NCI-H524 treated with DMSO at 0.1 percent for 48 hours (cell line): ENCODE data around the gene DVL3.
A peak's percentile ranks its signal among the peaks of the same experiment; 100 is the strongest.

ENCODE experiments used
- DNase-seq: peaks from one replicate; lab custom pipeline; 2025; lab: John Stamatoyannopoulos, UW

Gene DVL3

DNA sequence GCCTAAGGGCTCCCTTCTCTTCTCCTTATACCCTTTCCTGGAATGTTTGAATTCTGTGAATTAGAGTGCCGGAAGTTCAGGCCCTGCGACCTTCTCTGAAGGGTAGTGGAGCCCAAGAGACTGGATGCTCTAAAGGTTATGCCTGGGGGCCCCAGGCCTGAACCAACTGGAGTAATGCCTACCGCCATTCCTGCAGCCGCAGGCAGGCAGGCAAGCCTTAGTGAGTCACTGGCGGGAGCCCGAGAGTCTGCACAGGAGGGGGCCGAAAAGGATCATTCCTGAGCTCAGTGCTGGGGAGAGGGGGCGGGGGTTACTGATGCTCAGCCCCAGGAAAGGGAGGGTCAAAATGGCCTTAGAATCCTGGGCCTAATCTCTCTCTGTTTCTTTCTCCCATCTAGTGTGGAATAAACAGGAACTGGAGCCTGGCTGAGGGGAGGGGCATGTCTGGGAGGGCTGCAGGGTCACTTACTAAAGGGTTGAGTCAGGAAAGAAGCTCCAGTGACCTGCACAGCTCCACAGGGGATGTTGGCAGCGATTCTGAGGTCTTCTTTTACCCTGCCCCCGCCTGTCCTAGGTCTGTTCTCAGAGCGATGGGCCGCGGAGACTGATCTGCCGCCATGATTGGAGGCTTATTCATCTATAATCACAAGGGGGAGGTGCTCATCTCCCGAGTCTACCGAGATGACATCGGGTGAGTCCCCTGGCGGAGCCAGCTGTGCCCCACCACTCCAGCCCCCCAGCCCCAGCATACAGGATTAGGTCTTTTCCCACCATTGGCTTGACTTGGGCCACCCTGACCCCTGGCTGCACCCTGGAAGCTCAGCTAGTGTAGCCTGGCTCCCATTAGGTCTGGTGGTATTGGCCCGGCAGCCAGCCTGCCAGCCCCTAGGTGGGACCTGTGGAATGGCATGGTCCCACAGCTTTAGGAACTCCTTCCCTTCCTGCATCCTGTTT, 21.5 kb downstream of the DVL3 start:
- no peak for DNase-seq

DNA sequence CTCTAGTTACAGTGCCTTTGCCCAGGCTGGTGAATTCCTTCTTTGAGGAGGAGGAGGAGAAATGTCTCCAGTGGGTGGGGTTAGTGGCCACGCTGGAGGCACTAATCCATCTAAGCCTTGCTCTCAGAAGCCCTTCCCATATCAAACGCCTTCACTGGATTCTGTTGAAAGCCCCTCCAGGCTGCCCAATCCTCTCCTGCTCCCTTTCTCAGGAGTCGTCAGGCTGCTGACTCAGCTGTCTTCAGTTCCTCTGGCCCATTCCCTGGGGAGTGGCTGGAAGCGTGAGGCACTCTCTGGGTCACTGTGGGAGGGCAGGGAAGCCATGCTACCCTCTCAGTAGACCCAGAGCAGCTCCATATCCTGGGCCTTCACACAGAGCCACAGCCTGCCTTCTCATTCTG, 22.2 kb downstream of the DVL3 start:
- DNase-seq = no peak

DNA sequence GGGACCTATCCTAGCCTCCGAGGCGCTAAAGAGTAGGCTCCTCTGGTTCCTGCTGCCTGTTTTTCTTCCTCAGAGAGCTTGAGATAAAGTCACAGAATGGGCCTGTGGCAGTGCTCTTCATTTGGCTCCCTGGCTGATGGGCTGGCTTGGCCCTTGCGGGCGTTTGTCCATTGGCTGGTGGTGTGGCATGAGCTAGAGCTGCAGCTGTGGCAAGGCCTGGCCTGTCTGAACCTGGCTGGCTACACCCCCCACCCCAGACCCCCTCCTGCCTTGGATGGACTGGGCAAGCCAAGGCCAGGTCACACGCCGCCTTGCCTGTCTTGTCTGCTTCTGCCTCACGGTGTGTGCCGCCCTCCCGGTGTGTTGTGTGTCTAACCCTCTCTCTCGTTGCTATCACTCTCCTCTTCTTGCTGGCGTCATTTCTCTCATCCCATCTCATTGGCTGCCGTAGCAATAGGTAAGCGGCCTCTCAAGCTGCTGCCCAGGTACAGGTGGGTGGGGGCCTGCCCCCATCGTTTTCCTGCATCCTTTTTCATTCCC, 22.7 kb downstream of the DVL3 start:
- DNase-seq = no peak

DNA sequence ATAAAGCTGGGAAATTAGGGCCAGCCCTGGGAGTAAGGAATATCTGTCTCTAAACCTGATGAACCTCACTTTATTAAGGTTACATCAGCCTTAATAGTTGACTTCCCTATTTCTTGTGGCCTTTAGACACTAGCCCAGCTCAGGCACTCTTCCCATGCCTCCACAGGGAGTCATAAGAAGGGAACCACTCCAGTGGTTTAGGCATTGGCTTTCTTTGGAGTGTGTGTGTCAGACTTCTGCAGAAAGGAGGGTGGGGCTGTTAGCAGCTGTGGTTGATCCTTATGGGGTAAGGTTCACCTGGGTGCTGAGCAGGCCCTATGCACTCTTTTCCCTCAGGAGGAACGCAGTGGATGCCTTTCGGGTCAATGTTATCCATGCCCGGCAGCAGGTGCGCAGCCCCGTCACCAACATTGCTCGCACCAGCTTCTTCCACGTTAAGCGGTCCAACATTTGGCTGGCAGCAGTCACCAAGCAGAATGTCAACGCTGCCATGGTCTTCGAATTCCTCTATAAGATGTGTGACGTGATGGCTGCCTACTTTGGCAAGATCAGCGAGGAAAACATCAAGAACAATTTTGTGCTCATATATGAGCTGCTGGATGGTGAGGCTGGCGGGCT, 23.5 kb downstream of the DVL3 start:
- DNase-seq = no peak

DNA sequence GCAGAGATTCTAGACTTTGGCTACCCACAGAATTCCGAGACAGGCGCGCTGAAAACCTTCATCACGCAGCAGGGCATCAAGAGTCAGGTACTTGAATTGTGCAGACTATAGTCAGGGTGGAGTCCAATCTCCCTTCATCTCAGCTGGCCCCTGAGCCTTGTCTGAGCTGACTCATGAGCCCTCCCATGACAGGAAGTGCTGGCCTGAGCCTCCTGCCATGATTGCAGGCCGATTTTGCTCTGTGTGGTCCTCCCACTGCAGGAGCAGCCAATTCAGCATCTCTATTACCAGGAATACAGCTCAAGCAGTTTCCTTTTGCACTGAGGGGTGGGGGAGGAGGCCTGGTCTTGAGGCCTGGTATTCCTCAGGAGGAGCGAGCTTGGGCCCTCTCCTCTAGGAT, 25.0 kb downstream of the DVL3 start:
- no peak for DNase-seq

DNA sequence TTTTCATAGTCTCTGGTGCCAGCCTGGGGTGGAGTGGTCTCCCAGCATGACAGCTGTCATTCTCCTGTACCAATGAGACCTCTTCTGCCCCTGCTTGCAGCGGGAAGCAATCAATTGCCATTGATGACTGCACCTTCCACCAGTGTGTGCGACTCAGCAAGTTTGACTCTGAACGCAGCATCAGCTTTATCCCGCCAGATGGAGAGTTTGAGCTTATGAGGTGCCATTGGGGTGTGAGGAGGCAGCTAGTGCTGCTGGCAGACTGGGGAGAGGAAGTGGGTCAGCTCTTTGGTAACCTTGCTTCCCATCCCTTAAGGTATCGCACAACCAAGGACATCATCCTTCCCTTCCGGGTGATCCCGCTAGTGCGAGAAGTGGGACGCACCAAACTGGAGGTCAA, 26.4 kb downstream of the DVL3 start:
- DNase-seq = no peak

DNA sequence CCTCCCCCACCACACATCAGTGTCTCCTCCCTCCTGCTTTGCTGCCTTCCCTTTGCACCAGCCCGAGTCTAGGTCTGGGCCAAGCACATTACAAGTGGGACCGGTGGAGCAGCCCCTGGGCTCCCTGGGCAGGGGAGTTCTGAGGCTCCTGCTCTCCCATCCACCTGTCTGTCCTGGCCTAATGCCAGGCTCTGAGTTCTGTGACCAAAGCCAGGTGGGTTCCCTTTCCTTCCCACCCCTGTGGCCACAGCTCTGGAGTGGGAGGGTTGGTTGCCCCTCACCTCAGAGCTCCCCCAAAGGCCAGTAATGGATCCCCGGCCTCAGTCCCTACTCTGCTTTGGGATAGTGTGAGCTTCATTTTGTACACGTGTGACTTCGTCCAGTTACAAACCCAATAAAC, 28.5 kb downstream of the DVL3 start:
- DNase-seq = no peak

DNA sequence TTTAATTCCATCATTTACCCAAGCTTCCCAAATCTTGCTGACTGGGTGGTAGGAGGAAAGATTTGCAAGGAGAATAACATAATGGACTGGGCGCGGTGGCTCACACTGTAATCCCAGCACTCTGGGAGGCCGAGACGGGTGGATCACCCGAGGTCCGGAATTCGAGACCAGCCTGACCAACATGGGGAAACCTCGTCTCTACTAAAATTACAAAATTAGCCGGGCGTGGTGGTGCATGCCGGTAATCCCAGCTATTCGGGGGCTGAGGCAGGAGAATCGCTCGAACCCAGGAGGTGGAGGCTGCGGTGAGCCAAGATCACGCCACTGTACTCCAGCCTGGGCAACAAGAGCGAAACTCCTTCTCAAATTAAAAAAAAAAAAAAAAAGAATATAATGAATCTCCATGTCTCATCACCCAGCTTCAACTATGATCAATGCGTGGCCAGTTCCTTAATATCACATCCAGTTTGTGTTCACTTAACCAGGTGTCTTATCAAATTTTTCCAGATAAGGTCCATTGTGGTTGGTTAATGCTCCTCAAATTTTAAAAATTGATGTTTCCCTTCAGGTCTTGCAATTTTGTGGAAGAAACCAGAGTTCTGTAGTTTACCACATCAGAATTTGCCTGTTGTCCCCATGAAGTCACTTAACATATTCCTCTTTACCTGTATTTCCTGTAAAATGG, 29.5 kb downstream of the DVL3 start:
- DNase-seq = no peak

DNA sequence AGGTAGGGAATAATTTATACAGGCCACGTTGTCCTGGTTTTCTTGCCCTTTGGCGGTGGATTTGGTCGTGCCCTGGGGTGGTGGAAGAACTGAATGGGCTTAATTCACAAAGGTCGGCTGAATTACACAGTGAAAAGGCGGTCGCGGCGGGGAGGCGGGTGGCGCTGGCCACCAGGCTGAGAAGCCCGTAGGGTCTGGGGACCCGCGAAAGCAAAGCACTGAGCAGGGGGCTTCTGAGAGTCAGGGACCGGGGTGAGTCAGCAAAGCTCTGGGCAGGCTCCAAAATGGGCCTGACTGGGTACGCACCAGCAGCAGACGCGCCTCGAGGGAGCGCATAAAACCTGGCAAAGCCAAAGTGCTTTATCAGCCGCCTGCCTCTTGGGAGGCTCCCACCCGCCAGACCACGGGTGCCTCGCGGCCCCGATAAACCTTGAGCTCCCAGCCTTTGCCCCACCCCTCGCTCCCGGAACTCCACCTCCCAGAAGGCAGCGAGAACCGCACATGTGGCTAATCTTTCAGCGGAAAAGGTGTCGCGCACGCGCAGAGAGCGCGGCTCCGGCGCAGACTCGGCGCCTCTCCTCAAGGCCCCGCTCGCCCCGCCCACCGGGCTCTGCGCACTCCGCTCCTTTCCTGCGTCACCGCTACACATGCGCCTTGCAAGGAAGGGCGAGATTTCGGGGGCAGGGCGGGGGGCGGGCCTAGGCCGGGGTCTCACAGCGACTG, 30.4 kb downstream of the DVL3 start:
- peak; percentile 99 for DNase-seq

DNA sequence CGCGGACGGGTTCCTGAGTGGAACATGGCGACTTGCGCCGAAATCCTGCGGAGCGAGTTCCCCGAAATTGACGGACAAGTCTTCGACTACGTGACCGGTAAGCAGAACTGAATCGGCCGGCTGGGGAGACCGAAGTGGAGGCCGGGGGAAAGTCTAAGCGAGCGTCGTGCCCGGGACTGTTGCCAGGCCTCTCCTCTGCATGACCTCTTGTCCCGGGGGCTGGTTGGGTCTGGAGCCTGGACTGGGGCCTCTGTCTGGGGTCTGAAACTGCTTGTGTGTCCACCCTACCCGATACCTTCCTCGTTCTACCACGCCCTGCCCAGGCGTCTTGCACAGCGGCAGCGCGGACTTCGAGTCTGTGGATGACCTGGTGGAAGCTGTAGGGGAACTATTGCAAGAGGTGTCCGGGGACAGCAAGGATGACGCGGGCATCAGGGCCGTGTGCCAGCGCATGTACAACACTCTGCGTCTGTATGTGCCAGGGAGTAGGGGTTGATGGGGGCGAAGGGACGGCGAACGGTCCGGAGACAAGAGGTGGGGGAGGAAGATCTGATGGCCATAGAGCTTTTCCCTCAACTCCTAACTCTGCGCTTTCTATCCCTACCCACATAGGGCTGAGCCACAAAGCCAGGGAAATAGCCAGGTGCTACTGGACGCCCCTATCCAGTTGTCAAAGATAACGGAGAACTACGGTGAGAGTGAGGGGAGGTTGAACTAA, 31.2 kb downstream of the DVL3 start, which contains the start of gene ABCF3:
ABCF3 (plus strand) TSS at position 16 of the 718 bp plus-strand sequence; CDS start at position 25, 9 bp downstream.
- no peak for DNase-seq

DNA sequence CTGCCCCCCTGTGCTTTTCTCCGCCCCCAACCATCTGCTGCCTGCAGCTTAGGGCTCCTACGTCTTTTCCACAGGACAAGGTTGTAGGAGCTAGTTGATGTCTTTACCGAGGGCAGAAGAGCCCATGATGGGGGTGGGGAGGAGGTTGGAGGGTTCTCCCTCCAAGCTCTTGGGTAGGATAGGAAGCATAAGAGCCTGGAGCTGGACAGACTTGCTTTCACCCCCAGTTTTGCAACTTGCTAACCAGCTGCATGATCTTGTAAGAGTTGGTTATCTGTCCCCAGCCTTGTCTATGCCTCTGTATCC, 31.7 kb downstream of the DVL3 start:
- peak; percentile 22 for DNase-seq

DNA sequence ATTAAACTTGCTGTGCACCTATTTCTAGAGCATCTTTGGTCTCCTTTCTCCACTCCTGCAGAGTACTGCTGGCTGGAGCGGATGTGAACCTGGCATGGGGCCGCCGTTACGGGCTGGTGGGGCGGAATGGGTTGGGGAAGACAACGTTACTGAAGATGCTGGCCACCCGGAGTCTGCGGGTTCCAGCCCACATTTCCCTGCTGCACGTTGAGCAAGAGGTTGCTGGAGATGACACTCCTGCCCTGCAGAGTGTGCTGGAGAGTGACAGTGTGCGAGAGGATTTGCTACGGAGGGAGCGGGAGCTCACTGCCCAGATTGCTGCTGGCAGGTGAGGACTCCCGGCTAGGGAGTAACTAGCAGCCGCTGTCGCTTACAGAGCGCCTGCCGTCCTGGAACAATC, 32.9 kb downstream of the DVL3 start:
- no peak for DNase-seq

DNA sequence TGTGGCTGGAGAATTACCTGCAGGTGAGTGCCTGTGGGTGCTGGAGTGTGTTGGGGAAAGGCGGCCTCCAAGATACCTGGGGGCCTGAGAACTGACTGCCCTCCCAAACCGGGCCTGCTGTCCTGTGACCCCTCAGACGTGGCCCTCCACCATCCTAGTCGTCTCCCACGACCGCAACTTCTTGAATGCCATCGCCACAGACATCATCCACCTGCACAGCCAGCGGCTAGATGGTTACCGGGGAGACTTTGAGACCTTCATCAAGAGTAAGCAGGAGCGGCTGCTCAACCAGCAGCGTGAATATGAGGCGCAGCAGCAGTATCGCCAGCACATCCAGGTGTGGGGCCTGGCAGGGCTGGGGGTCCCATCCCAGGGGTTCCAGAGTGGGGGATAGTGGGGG, 34.2 kb downstream of the DVL3 start:
- DNase-seq = no peak

DNA sequence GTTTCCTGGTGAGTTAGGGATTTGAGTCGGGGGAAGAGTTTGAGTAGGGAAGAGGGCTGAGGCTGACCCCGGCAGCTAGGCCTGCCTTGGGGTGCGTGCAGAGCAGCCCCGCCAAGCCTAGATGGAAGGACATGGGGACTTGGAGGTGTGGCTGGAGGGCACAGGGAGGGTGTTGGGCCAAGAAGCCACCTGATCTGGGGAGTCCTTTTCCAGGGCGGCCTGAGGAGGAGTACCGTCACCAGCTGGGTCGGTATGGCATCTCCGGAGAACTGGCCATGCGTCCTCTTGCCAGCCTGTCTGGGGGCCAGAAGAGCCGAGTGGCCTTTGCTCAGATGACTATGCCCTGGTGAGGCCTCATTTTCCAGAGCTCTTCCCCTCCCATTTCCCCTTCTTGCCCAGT, 37.7 kb downstream of the DVL3 start:
- no peak for DNase-seq

DNA sequence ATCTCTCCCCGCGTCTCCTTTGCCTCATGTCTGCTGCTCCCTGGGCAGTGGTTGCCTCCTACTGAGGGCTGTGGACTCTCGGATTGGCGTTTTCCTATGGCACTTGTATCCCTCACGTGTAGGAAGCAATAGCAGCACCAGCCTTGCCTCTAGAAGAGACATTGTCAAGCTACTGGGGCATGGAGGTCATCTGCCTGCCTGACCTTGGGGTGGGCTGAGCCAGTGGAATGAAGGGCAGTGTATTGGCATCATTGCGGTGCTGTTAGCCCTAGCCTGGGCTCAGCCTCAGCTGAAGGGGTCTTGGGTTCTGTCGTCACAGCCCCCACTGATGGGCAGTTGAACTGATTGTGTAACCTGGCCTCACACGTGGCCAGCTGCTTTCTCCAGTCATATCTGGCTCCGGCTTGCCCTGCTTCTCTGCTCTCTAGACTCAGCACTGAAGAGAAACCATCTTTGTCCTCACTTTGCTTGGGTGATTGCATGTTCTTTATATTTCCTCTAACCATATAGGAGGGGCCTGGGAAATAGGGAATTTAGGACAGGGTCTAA, 38.9 kb downstream of the DVL3 start:
- no peak for DNase-seq

DNA sequence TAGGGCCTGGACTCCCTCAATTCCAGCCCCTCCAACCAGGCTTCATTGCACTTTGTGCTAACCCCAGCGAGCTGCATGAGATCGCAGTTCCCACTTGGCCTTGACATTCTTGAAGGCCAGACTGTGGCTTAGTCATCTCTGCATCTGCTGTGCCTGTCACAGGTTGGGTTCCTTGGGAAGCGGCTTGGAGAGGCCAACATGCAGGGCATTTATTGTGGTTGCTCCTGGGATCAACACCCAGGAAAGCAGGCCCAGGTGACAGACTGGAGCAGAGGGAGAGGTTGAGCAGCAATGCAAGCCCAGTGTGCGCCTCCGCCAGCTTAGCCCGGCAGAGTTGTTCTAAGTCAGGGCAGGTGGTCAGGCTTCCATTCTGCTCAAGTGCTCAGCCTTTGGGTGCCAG, 41.4 kb downstream of the DVL3 start:
- peak; percentile 30 for DNase-seq

DNA sequence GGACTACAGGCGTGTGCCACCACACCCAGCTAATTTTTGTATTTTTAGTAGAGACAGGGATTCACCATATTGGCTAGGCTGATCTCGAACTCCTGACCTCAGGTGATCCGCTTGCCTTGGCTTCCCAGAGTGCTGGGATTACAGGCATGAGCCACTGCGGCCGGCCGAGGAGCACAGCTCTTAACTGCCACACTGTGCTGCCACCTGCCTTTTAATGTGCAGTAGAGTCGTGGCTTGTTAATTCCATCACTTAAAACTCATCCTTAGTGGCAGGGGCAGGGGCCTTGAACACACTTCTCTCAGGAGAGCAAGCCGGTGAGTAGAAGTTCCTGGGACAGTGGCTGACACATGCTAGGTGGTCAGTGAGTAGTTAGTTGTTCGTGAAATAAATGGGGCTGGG, 43.3 kb downstream of the DVL3 start:
- DNase-seq = no peak

DNA sequence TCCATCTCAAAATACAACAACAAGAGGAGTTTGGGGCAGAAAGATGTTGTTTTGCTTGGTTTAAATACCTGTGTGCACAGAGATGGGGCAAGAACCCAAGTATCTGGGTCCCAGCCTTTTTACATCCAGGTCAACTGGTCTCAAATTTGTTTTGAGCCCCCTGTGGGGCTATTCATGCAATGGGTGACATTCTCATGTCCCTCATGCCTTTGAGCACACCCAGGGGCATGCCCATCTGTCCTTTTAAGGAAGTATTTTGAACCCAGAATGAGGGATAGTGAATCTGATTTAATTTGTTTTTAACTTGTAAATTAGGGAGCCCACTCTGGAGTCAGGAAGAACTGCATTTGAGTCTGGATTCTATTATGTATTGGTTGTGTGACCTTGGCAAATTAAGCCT, 45.6 kb downstream of the DVL3 start:
- no peak for DNase-seq

DNA sequence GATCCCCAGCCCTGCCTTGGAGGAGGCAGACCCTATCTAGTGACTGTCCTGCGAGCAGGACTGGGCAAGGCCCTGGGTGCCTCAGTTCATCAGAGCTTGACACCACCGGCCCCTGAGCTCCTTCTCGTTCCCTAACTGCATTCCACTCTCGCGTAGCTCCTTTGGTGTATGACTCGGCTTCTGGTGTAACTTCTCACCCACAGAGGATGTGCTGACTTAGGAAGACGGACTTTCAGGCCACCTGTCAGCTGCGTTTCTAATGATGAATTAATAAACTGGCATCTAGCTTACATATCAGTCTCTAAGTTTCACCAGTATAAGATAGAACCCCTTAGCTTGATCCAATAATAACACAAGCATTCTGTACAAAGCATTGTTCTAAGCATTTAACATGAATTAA, 48.3 kb downstream of the DVL3 start:
- DNase-seq = no peak

DNA sequence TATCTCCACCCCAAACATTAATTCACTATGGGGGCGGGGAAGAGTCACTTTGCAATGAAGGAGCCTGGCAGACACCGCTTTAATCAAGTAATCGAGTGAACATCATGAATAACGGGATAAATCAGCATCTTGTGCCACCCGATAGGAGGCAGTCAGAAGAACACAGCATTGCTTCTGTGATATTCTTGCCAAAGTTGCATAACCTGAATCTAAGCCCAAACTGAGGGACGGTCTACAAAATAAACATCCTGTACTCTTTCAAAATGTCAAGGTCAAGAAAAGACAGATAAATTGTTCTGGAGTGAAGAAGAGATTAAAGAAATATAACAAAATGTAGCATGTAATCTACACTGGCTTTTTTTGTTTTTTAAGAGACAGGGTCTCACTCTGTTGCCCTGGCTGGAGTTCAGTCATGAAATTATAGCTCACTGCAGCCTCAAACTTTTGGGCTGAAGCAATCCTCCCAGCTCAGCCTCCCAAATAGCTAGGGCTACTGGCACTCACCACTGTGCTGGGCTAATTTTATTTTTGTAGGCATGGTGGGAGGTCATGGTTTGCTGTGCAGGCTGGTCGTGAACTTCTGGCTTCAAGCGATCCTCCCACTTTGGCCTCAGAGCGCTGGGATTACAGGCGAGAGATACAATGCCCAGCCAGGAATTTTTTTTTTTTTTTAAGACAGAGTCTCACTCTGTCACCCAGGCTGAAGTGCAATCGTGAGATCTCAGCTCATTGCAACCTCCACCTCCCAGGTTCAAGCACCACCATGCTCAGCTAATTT, 54.2 kb downstream of the DVL3 start:
- no peak for DNase-seq
